AG04449 (cell line): ENCODE results near the gene SF3A2.

Experiments
- CTCF ChIA-PET: fragments of 350-600 bp; formaldehyde crosslinking; extraction: SDS; loops from one replicate; lab custom pipeline; 2021; ENCODE audit warnings: antibody characterized with exemption; lab: Yijun Ruan, JAX
- POLR2A ChIA-PET: fragments of 400-600, 350-600 bp; formaldehyde crosslinking; extraction: SDS; loops from one replicate; lab custom pipeline; 2020; ENCODE audit warnings: antibody characterized with exemption, inconsistent platforms; lab: Yijun Ruan, JAX
- DNase-seq: peaks from one replicate; pipeline ENCODE4 v3.0.0-alpha.2; 2010; ENCODE audit warnings: low read depth, low spot score
- H3K4me3 ChIP-seq: 2 replicates; pipeline ENCODE4 v1.5.1; 2011; ENCODE audit warnings: low read depth, mild to moderate bottlenecking, control low read depth, low read length
- CTCF ChIP-seq: IDR thresholded peaks from one replicate; pipeline ENCODE4 v1.5.1; 2011; ENCODE audit warnings: mild to moderate bottlenecking, moderate library complexity, low read length, control low read depth, inconsistent platforms; ENCODE audit not compliant: insufficient read depth; ENCODE audit errors: missing control alignments

The SF3A2 gene

DNA sequence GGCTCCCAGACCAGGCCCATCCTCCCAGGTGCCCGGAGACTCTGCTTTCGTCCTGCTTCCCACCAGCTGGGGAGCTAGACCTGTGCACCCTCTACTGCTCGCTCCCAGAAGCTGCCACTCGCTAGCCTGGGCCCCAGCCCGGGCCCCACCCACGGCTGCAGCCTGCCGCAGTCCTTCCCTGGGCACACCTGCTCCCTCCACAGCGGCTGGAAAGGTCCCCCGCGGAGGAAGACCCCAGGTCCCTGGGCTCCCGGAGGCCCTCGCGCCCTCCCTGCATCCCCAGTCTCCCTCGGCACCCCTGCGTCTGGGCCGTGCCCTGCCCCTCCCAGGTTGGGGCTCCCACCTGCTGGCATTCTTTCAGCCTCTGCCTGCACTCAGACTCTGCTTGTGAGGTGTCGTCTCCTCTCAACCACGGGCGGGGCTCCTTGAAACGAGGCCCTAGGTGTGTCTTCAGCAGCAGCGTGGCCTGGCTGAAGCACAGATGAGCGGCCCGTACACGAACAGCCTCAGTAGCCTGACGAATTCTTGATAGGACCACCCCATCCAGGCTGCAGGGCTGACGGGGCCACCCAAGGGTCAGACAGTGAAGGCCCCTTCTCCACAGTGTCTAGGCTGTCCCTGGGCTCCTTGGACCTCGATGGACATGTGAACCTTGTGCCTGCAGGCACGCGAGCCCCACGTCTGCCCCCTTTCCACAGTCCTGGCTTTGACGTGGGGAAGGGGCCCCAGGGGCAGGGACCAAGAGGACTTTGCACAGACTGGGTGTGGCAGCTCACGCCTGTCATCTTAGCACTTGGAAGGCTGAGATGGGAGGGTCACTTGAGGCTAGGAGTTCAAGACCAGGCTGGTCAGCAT, 44.9 kb upstream of the SF3A2 start:
- ChIA-PET CTCF (interaction anchor here (0.9 kb wide), 1 partner anchor 44 kb away, joined by 3 read pairs; the partner anchor contains the start of gene PLEKHJ1), POLR2A (no interaction called here)
- no peak overlapping the region for H3K4me3 ChIP-seq
- DNase-seq: no peak
- no peak for TF ChIP-seq CTCF

- CTCF ChIA-PET: interaction anchor here (0.9 kb wide), 1 partner anchor 43 kb away, joined by 3 read pairs; the partner anchor contains the start of gene PLEKHJ1
- no peak overlapping the region for H3K4me3 ChIP-seq
- no peak for TF ChIP-seq CTCF
- DNase-seq: no peak
- POLR2A ChIA-PET: no interaction called here
Measured at GRCh38 chr19:2192862-2193261, 43.8 kb upstream of the SF3A2 start.

DNA sequence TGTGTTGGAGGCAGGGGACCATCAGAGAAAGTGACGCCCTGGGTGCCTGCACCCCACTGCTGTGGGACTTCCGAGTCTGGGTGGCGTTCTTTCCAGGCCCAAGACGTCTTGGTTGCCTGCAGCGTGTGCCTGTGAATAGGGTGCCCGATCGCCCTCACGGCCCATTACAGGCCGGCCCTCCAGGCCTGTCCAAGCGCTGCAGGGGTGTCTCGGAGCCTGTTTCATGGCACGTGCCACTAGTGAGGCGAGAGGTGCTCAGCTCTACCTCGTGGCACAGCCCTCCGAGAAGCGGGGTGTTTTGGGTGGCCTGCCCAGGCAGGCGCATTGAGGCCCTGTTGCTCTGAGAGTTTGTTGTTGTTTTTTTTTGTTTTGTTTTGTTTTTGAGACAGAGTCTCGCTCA, 42.8 kb upstream of the SF3A2 start:
- TF ChIP-seq CTCF: no peak
- no peak for DNase-seq
- POLR2A ChIA-PET: no interaction called here
- CTCF ChIA-PET: no interaction called here
- H3K4me3 ChIP-seq: no peak overlapping the region

- TF ChIP-seq CTCF: no peak
- ChIA-PET CTCF (no interaction called here), POLR2A (no interaction called here)
- DNase-seq: no peak
- no peak overlapping the region for H3K4me3 ChIP-seq
Measured at GRCh38 chr19:2194513-2195078, 42.0 kb upstream of the SF3A2 start.

GRCh38 chr19:2195361-2195760, 41.3 kb upstream of the SF3A2 start:
- CTCF ChIA-PET: no interaction called here
- POLR2A ChIA-PET: interaction anchor here (1.0 kb wide), 1 partner anchor 33 kb away, joined by 4 read pairs; no protein-coding TSS in a partner anchor
- H3K4me3 ChIP-seq: no peak overlapping the region

More at GRCh38 chr19:2195361-2195760, 41.3 kb upstream of the SF3A2 start:
- DNase-seq: no peak
- TF ChIP-seq CTCF: no peak
